GM18868 (cell line): Measurements from ENCODE around the gene HJURP.

Source experiments
- ATAC-seq: cut with Tn5 transposase; IDR thresholded peaks from one replicate; pipeline ENCODE4 v1.9.1; 2021; ENCODE audit warnings: mild to moderate bottlenecking, moderate library complexity; ENCODE audit not compliant: unreplicated experiment

The HJURP gene

DNA sequence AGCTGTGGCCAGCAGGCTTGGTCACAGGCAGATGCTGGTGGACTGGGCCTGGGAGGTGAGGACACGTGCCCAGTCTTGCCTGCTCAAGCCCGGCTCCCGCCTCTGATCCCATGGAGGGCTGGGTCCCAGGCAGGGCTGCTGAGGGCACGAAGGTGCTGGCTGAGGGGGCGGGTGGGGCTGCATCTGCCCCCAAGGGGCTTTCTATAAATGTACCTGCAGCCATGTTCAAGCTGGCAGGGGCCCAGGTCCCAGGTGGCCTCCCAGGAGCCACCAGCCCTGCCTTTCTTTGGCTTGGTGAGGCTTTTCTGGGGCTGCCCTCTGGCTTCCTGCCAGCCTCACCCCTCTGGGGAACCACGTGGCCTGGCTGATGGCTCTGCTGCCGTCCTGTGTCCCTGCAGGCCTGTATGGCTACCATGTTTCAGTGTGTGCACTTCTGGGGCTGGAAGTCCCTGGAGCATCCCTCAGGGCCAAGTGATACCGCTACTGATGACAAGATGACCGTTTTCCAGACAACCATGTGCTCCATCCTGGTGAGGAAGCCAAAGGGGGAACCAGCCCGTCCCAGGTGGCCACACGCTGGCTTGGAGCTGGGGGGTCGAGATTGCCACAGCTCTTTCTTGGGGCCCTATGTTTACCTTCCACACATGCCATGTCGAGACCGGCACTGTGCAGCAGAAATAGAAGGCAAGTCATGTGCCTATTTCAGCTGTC is 23.2 kb downstream of the HJURP start:
- ATAC-seq = no peak

DNA sequence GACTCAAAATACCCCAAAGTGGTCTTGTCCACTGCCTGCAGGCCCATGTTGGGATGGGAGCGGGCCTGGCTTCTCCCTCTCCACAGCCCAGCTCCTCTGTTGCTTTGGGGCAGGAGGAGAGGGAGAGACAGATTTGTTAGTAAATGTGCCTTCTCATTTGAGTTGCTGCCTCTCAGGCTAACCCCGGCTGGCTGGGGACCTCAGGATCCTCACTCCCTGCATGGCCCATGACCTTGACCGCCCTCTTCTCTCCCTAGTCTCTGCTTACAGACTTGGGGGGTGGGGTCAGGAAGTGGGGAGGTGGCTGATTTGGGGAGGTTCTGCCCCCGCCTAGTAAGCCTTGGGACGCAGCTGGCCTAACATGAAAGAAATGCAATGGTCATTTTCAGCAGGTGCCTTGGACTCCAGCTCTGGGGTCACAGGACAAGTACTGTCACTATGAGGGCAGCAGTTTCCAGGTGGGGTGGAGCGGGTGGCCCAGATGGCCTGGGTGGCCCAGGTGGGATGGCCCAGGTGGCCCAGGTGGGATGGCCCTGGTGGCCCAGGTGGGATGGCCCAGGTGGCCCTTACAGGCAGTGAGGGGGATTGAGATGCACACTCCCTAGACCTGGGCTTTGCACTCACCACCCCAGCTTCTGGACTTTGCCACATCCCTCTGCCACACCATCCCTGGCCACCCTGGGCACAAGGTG is 24.1 kb downstream of the HJURP start:
- no peak for ATAC-seq

DNA sequence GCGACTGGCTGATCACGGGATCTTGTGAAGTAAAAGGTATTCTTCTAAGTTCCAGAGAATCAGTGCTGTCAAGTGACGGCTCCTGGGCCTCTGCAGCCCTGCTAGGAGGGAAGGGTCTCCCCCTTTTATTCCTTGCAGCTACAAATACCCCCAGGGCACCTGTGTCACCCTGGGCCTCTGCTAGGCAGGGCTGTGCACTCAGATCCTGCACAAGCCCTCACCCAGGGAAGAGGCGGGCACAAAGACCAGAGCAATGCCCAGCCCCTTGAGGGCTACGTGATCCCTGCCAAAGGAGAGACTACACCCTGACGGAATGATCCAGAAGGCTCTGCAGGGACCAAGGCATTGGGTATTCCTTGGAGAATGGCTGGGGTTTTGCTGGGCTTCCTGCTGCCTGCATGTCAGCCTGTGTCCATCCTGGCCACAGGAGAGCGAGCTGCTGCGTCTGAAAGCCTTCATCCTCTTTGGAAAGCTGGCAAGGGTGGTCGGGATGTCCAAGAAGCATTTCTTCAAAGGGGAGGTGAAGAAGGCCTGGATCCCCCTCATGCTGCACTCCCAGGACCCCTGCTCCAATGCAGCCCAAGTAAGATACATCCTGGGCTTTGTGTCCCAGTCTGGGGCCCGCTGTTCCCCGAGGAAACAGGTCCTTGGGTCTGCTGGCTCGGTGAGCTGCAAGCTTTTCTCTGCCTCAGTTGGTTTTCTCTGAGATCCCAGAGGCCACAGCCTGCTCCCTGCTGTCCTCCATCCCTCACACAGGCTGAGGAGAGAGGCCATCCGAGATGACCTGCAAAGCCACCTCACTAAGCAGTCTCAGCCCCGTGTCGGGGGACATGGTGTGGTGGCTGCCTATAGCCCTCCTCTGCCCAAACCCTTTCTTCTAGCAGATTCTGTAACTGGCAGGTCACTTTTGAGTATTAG is 24.9 kb downstream of the HJURP start:
- no peak for ATAC-seq

DNA sequence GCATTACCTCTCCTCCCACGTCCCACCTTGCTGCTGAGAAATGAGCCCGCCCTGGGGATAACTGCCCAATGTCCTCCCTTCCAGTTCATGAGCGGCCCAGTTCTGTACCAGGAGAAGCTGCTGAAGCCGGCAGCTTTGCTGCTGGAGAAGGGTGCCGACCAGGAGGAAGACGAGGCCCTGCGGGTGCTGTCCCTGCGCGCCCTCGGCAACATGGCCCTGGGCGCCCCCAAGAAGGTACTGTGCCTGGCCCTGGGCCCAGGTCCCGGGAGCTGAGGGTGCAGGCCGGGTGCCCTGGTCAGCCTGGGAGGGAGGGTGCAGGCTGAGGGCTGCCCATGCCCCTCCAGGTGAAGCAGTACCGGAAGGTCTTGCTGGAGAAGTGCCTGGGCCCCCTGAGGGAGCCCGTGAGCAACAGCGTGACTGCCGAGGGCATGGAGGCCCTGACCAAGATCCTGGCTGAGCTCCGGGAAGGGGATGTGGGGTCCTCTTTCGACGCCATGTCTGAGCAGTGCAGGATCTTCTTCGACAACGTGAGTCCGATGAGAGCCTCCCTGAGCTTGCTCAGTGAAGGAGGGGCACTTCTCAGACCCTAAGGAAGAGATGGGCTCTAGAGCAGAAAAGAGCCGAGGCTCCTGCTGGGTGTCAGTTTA is 25.7 kb downstream of the HJURP start:
- no peak for ATAC-seq

DNA sequence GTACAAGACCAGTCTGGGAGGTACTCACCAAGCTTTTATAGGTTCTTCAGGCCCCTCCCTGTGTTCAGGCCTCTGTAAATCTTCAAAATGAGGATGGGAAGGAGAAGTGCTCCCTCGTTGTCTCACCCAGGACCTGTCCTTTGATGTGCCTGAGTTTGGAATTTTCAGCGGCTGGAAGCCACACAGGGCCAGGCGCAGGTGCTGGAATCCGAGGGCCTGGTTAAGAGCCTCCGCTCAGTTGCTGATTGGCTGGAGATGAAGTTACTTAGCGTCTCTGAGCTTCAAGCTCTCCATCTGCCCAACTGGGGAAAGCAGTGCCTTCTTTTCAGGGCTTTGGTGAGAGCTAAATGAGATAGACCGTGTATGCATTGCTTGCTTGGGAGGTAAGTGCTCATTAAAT is 30.0 kb downstream of the HJURP start:
- no peak for ATAC-seq

DNA sequence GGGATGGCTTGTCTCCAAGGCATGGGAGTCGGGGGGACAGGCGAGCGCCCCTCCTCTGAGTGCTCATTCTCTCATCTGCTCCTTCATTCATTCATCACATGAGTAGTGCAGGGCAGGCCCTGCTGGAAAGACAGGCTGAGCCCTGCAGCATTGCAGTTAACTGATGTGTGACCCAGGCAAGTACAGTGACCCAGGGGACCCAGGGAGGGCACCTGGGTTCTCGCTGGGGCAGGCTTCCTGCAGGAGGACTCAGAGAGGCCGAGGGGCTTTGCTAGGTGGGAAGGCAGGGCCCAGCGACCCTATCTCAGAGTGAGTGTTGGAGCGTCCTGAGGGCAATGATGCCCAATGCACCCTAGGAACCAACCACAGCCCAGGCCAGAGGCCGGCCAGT is 30.6 kb downstream of the HJURP start:
- no peak for ATAC-seq

DNA sequence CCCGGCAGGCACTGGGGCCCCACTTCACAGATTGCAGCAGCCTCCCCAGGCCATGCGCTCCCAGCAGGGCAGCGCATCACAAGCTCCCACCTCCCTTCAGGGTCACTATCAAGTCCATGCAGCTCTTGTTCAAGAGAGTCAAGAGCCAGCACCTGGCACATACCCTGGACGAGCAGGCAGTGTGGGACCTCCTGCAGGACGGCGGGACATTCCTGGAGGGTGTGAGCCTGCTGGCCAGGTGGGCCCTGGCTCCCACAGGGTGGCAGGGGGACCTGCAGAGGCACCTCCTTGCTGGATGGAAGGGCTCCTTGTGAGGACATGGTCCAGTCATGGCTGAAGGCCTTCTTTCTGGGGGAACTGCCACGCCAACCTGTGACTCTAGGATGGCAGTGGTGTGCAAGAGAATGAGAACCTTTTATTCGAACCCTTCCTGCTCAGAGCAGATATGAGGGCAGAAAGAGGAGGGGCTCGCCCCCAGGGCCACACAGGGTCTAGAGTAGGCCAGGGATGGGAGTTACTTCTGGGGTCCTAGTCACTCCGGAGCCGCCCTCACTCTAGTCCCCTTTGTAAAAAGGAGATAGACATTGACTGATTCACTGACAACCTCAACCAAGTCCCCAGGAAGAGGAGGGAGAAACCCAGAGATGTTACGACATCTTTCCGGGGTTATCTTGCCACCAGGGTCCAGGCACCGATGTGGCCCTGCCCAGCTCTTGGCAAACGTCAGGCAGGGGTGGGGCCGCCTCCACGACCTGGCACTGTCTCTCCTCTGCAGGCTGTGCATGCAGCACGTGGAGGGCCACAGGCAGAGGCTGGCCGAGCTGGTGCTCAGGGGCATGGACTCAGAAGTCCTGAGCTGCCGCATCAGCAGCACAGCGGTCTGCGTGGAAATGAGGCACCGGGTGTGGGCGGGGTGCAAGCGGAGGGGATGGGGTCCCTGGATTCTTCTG is 31.3 kb downstream of the HJURP start:
- no peak for ATAC-seq

DNA sequence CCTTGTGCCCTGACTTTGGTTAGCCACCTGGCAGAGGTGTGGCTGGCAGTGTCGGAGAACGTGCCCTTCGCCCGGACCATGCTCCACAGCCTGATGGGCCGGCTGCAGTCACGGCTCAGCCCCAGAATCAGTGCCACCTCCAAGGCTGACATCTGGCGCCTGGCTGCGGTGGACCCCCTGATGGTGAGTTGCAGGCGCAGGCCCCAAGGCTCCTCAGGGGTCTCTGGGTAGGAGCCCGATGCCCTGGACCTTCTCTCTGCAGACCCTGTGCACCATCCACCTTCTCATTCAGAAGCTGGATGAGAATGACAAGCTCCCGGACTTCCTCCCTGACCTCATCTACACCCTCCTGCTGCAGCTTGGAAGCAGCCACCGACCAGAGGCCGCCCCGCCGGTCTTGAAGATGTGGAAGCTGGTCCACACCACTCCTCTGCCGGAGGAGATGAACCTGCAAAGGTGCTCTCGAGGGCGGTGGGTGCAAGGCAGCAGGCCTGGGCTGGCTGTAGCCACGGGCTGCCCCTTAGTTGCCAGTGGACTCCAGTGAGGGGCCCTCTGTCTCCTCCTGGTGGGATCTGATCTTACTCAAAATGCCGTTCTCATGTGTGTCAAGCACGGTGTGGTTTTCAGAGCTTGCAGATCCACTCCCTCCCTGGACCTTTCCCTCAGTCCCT is 32.1 kb downstream of the HJURP start:
- ATAC-seq = no peak

DNA sequence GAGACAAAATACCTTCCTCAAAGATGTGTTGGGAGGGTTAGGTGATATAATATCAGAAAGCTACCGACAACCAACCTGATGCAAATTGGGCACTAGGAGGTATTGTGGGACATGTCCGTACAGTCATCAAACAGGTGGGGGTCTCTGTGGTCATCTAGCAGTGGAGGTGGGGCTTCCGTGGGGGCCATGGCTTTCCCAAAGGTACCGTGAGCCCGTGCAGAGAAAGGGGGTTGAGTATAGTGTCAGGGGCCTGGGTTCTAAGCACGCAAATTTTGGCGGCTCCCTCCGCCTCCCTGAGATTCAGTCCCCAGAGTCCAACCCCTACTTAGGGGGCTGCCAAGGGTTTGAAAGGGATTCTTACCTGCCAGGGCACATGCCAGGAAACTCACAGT is 32.6 kb downstream of the HJURP start:
- no peak for ATAC-seq

DNA sequence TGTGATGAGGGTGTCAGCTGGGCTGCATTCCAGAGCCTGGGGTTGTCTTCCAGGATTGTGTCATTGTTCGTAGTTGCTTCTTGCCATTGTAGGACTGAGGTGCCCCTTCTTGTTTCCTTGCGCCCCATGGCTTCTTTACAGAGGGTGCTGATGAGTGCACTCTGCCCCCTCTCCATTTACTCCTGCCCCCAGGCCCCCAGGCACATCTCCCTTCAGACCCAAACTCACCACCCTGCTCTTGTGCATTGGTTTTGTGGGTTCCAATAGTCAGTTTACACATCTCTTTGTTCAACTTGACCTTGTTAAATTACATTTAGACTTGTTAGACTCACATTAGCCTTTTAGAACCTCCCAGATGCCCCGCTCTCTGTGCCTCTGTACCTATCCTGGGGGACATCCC is 33.1 kb downstream of the HJURP start:
- ATAC-seq = no peak

DNA sequence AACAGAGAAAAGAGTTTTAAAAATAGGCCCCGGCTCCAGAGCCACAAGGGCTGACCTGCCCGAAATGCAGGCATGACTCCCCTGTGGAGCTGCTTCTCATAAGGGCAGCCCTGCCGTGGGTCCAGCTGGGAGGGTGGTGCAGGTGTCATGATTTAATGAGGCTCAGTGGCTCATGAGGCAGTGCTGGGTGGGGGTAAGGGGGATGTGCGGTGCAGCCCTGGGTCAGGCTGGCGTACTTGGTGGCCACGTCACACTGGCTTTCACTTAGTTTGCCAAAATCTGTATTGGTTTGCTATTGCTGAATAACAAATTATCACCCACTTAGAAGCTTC is 33.6 kb downstream of the HJURP start:
- ATAC-seq = no peak

DNA sequence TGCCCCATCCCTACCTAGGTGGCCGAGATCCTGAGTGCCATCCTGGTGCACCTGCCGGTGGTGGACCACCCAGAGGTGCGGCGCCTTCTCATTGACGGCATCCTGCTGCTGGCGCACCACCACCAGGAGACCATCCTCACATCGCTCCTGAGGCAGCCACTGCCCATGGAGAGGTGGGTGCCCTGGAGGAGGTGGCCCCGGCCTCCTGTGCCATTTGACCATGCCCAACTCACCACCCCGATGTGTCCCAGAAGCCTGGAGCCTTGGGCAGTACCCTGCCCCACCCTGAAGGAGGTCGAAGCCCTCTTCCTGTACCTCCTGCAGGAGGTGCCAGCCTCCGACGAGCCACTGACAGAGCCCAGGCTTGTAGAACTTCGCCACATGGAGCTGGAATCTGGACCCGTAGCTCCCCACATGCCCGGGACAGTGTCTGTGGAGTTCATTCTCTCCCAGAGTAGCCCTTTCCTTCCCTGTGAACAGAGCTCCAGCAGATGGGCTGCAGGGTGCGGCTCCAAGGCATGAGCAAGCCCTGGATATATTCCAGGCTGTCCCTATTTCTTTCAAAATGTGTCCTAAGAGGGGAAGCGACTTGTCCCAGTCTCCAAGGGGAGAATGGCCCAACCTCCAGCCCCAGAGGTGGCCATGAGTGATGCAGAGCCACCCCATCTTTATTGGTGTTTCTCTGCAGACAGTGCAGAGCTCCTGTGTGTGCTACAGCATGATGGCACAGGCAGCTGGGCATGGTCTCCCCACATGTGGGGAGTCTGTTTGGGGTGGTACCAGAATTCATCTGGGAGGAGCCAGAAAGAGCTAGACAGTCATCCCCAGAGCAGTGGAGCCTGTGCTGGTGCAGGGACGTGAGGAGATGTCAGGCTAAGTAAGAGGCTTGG is 34.2 kb downstream of the HJURP start:
- no peak for ATAC-seq

DNA sequence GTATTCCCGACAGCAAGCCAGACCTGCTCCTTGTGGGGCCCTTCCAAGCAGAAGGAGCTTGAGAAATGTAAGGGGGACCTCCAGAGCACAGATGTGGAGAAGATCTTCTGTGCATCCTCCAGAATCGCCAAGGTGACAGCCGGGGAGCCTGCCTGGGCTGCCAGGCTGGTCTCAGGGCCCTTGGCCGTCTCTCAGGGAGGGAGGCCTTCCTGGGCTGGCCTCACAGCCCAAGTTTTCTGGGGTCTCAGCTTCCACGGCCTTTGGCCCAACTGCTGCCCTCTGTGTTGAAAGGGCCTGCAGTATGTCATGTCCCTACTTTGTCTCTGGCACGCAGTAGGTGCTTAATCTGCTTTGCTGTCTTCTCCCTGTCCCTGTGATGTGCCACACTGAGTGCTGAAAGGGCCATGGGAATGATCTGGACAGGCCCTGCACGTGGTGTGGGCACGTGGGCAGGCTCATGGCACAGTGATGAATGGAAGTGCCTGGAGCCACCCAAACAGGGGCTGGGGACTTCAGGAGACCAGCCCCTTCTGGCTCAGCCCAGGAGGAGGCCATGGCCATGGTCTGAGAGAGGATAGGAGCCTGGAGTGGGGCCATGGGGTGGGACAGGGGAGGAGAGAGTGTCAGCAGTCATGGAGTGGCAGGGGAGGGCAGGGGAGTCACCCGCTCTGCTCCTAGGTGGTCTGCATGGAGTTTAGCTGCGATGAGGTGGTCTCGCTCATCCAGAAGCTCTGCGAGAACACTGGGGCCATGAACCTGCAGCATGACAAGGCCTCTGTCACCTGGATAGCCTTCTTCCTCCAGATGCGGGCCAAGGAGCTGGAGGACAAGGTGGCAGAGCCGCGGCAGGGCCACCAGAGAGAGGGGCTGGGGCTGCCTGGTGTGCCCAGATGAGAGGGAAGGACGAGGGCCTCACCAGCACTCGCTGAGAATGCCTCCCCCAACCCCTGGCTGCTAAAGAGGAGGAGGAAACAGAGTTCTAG is 35.4 kb downstream of the HJURP start:
- no peak for ATAC-seq

DNA sequence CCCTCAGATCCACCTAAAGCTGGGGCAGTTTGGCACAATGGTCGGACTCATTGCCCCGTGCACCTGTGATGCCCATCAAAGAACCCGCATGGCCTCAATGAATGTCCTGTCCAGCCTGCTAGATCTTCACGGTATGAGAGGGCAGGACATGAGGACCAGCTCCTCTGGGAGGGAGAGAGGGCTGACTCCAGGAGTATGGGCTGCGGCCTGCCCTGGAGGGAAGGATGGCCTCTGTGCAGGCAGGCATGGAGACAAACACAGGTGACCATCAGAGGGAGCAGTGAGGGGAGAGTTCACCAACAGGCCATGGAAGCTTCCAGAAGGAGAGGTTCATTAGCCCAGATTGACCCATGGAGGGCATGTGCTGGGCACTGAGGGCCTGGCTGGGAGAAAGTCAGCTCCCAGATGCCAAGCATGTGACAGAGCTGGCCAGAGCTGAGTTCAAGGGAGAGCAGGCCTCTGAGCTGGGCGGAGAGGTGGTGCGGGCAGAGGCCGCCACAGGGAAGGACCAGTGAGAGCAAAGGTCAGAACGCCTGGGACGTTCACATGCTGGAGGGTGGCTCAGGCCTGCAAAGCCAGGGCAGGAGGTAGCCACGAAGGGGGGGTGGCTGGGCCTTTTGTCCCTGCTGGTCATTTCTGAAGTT is 36.2 kb downstream of the HJURP start:
- no peak for ATAC-seq

DNA sequence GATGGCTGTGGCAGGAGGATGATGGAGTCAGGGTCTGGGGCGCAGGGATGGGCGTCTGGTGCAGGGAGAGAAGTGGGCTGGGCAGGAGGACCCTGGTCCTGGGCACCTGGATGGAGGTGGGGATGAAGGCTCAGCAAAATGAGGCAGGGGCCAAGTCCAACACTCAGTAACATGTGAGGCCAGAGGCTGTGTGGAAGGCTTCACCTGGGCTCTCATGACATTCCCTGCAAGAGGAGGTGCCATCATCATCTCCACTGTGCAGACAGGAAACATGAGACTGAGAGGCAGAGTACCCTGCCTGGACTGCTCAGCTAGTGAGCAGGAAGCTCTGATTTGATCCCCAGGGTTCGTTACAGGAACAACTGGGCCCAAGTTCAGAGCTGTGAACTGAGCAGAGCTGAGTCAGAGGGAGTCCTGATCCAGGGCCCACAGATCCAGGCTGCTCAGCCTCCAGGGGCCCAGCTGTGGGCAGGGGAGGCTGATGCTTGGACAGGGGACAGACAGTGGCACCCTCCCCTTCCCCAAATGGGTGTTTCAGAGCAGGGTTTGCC is 36.9 kb downstream of the HJURP start:
- no peak for ATAC-seq

DNA sequence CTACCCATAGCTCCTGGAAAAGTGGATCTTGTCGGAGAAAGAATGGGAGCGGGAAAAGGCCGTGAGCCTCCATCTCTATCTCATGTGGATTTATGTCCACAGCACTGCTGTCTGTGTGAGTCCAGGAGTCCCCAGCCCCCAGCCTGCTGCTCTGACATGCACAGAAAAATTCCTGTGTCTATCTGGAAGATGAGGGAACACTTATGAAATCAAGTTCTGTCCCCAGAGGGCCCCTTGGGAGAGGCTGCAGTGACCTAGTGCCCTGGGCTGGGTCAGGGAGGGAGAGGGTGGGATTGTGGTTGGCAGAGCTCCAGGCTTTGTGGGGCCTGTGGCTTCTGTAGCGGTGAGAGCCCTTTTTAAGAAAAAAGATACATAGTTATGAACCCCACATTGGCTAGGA is 37.6 kb downstream of the HJURP start:
- no peak for ATAC-seq

DNA sequence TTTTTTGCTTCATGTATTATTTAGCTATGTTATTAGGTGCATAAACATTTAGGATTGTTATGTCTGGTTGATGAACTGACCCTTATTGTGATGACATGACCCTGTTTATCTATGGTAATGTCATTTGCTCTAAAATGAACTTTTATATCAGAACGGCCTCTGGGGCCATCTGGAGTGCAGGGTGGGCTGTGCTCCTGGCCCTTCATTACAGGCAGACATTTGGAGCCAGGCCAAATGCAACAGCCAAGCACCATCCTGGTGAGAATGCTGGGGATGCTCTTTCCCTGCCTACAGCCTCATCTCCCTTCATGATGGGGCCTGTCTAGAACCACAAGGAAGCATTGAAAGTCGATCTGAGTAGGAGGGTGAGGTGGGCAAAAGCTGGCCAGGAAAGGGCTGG is 38.0 kb downstream of the HJURP start:
- ATAC-seq = no peak
